ENCODE data around the gene PDZD4. TPM values are rescaled to one million over a fixed set of nuclear protein-coding genes. Genes with fewer than 3 reads are reported as not detected.

PDZD4 gene
- polyA plus RNA-seq, 3 donors from 2014 or later, result 0.93 to 11.4 (median 6.1) TPM

- peaks cover 0 to 7% (median 5%) of the 10 kb centered on the region in 3 donors for H3K27me3 Mint-ChIP-seq (ENCODE audit: low read depth in 3 of 3)
- no peak overlapping the region for H3K27ac Mint-ChIP-seq
- H3K4me1 Mint-ChIP-seq, result no peaks in the 10 kb centered on the region
- H3K4me3 Mint-ChIP-seq, result no peak overlapping the region
- DNase-seq, result no peak
- H3K9me3 Mint-ChIP-seq, result no peaks in the 10 kb centered on the region
- H3K36me3 Mint-ChIP-seq, result no peaks in the 10 kb centered on the region
Measured at GRCh38 chrX:153864101-153864500, 33.8 kb upstream of the PDZD4 start.

- Mint-ChIP-seq H3K4me1 (no peaks in the 10 kb centered on the region), H3K27ac (no peak overlapping the region), H3K36me3 (no peaks in the 10 kb centered on the region), H3K9me3 (no peaks in the 10 kb centered on the region), H3K27me3 (ENCODE audit: low read depth in 3 of 3) (peaks cover 0 to 7% (median 5%) of the 10 kb centered on the region in 3 donors), H3K4me3 (no peak overlapping the region)
- DNase-seq, result no peak
Measured at GRCh38 chrX:153863251-153863991, 33.1 kb upstream of the PDZD4 start.

- peaks cover 4 to 5% of the 10 kb centered on the region in 2 donors for H3K4me1 Mint-ChIP-seq
- H3K27ac Mint-ChIP-seq, result no peak overlapping the region
- no peaks in the 10 kb centered on the region for H3K9me3 Mint-ChIP-seq
- peaks cover 4 to 8% (median 7%) of the 10 kb centered on the region in 3 donors for H3K27me3 Mint-ChIP-seq (ENCODE audit: low read depth in 3 of 3)
- no peaks in the 10 kb centered on the region for H3K36me3 Mint-ChIP-seq
- DNase-seq, result no peak
- H3K4me3 Mint-ChIP-seq, result no peak overlapping the region
Measured at GRCh38 chrX:153862369-153863250, 32.3 kb upstream of the PDZD4 start.

GRCh38 chrX:153861733-153862310, 31.5 kb upstream of the PDZD4 start:
- H3K4me3 Mint-ChIP-seq, result no peak overlapping the region
- no peaks in the 10 kb centered on the region for H3K9me3 Mint-ChIP-seq
- H3K27ac Mint-ChIP-seq, result no peak overlapping the region
- peaks cover 7 to 12% (median 7%) of the 10 kb centered on the region in 3 donors for H3K27me3 Mint-ChIP-seq (ENCODE audit: low read depth in 3 of 3)
- no peak for DNase-seq
- H3K4me1 Mint-ChIP-seq, result peaks cover 10 to 12% of the 10 kb centered on the region in 2 donors
- no peaks in the 10 kb centered on the region for H3K36me3 Mint-ChIP-seq

- no peak overlapping the region for H3K27ac Mint-ChIP-seq
- no peak overlapping the region for H3K4me3 Mint-ChIP-seq
- H3K36me3 Mint-ChIP-seq, result no peaks in the 10 kb centered on the region
- H3K4me1 Mint-ChIP-seq, result peaks cover 17 to 19% of the 10 kb centered on the region in 2 donors
- no peaks in the 10 kb centered on the region for H3K9me3 Mint-ChIP-seq
- peaks cover 7 to 13% (median 9%) of the 10 kb centered on the region in 3 donors for H3K27me3 Mint-ChIP-seq (ENCODE audit: low read depth in 3 of 3)
- DNase-seq, result no peak
Measured at GRCh38 chrX:153861151-153861550, 30.8 kb upstream of the PDZD4 start.

GRCh38 chrX:153857348-153857903, 27.1 kb upstream of the PDZD4 start:
- Mint-ChIP-seq H3K9me3 (no peaks in the 10 kb centered on the region), H3K36me3 (no peaks in the 10 kb centered on the region), H3K4me1 (peaks cover 20% of the 10 kb centered on the region in 2 donors), H3K4me3 (no peak overlapping the region), H3K27ac (no peak overlapping the region), H3K27me3 (ENCODE audit: low read depth in 3 of 3) (peaks cover 9 to 24% (median 10%) of the 10 kb centered on the region in 3 donors)
- no peak for DNase-seq

- DNase-seq, result no peak
- H3K9me3 Mint-ChIP-seq, result no peaks in the 10 kb centered on the region
- peaks cover 7 to 28% (median 11%) of the 10 kb centered on the region in 3 donors for H3K27me3 Mint-ChIP-seq (ENCODE audit: low read depth in 3 of 3)
- peaks cover 20% of the 10 kb centered on the region in 2 donors for H3K4me1 Mint-ChIP-seq
- H3K27ac Mint-ChIP-seq, result no peak overlapping the region
- H3K36me3 Mint-ChIP-seq, result no peaks in the 10 kb centered on the region
- H3K4me3 Mint-ChIP-seq, result no peak overlapping the region
Measured at GRCh38 chrX:153854702-153855101, 24.4 kb upstream of the PDZD4 start.

GRCh38 chrX:153853902-153854267, 23.5 kb upstream of the PDZD4 start:
- DNase-seq, result no peak
- Mint-ChIP-seq H3K9me3 (no peaks in the 10 kb centered on the region), H3K27ac (no peak overlapping the region), H3K27me3 (ENCODE audit: low read depth in 3 of 3) (peaks cover 4 to 27% (median 11%) of the 10 kb centered on the region in 3 donors), H3K4me3 (no peak overlapping the region), H3K4me1 (peaks cover 20% of the 10 kb centered on the region in 2 donors), H3K36me3 (no peaks in the 10 kb centered on the region)

GRCh38 chrX:153853180-153853901, 23.0 kb upstream of the PDZD4 start:
- Mint-ChIP-seq H3K27me3 (ENCODE audit: low read depth in 3 of 3) (peaks cover 4 to 27% (median 11%) of the 10 kb centered on the region in 3 donors), H3K4me1 (peaks cover 20% of the 10 kb centered on the region in 2 donors), H3K9me3 (no peaks in the 10 kb centered on the region), H3K4me3 (no peak overlapping the region), H3K27ac (no peak overlapping the region), H3K36me3 (no peaks in the 10 kb centered on the region)
- no peak for DNase-seq

- Mint-ChIP-seq H3K36me3 (no peaks in the 10 kb centered on the region), H3K4me1 (peaks cover 10 to 12% of the 10 kb centered on the region in 2 donors), H3K4me3 (no peak overlapping the region), H3K9me3 (no peaks in the 10 kb centered on the region), H3K27me3 (ENCODE audit: low read depth in 3 of 3) (peaks cover 4 to 20% (median 4%) of the 10 kb centered on the region in 3 donors), H3K27ac (no peak overlapping the region)
- DNase-seq, result no peak
Measured at GRCh38 chrX:153851981-153852380, 21.6 kb upstream of the PDZD4 start.

GRCh38 chrX:153848325-153848724, 18.0 kb upstream of the PDZD4 start:
- H3K27me3 Mint-ChIP-seq (ENCODE audit: low read depth in 3 of 3), result peaks cover 0 to 7% (median 2%) of the 10 kb centered on the region in 3 donors
- H3K4me1 Mint-ChIP-seq, result no peaks in the 10 kb centered on the region
- no peaks in the 10 kb centered on the region for H3K9me3 Mint-ChIP-seq
- H3K27ac Mint-ChIP-seq, result no peak overlapping the region
- no peak for DNase-seq
- no peak overlapping the region for H3K4me3 Mint-ChIP-seq
- peaks cover 0 to under 1% (median 0%) of the 10 kb centered on the region in 3 donors for H3K36me3 Mint-ChIP-seq

GRCh38 chrX:153845842-153846241, 15.5 kb upstream of the PDZD4 start:
- Mint-ChIP-seq H3K4me1 (no peaks in the 10 kb centered on the region), H3K9me3 (no peaks in the 10 kb centered on the region), H3K27me3 (ENCODE audit: low read depth in 3 of 3) (peaks cover 2 to 3% (median 2%) of the 10 kb centered on the region in 3 donors), H3K27ac (no peak overlapping the region), H3K4me3 (no peak overlapping the region), H3K36me3 (peaks cover 0 to 4% (median 0%) of the 10 kb centered on the region in 3 donors)
- DNase-seq, result no peak

GRCh38 chrX:153845195-153845594, 14.9 kb upstream of the PDZD4 start:
- no peak overlapping the region for H3K4me3 Mint-ChIP-seq
- no peak overlapping the region for H3K27ac Mint-ChIP-seq
- peaks cover 0 to 2% (median 0%) of the 10 kb centered on the region in 3 donors for H3K27me3 Mint-ChIP-seq (ENCODE audit: low read depth in 3 of 3)
- no peaks in the 10 kb centered on the region for H3K9me3 Mint-ChIP-seq
- no peaks in the 10 kb centered on the region for H3K4me1 Mint-ChIP-seq
- DNase-seq, result no peak
- peaks cover 0 to 4% (median 0%) of the 10 kb centered on the region in 3 donors for H3K36me3 Mint-ChIP-seq

Measured in immature natural killer cell (primary cell).